OCI-LY3 (cell line): ENCODE results near the gene CMTM3.

Source experiments
- CTCF ChIP-seq: fragments of 200-600, 300-600 bp; sonication (generic); IDR thresholded peaks from 2 replicates; pipeline ENCODE4 v1.5.1; 2014; ENCODE audit warnings: antibody characterized with exemption, low read length, low read depth
- EZH2phosphoT487 ChIP-seq: fragments of 200-600 bp; shearing (Covaris generic); IDR thresholded peaks from 2 replicates; pipeline ENCODE4 v1.6.1; 2018; ENCODE audit warnings: antibody characterized with exemption, mixed run types, low read depth

- TF ChIP-seq CTCF (no peak), EZH2phosphoT487 (no peak)
Measured at GRCh38 chr16:66622863-66623262, 18.4 kb downstream of the CMTM3 start.
